ENCODE results near the gene DIABLO. TPM values are rescaled to one million over a fixed set of nuclear protein-coding genes. Genes with fewer than 3 reads are reported as not detected.
"Not testable (repeated sequence)": the region's sequence is repeated elsewhere in the genome, so short reads cannot be mapped to it uniquely, and the experiment has no call there.

DIABLO gene
- polyA plus RNA-seq (ENCODE audit: insufficient read length in 3 of 3), result 10 to 100 TPM; 79.8 to 88.1 (median 85.4) TPM

- DNase-seq (ENCODE audit: low read depth in 3 of 3, low spot score in 2 of 3), result peak; percentile 92 to 99 (median 98)
These were observed at the start of gene DIABLO for GRCh38 chr12:122225683-122226365. Gene DIABLO (minus strand): TSS chr12:122226052. CDS start chr12:122226014, 38 bp downstream.

GRCh38 chr12:122275459-122275858 lies 49.6 kb upstream of the DIABLO start:
- no peak for DNase-seq (ENCODE audit: low read depth in 3 of 3, low spot score in 2 of 3)

- peak; percentile 93 to 97 (median 96) for DNase-seq (ENCODE audit: low read depth in 3 of 3, low spot score in 2 of 3)
These were observed 40.5 kb upstream of the DIABLO start, which contains the start of gene VPS33A for GRCh38 chr12:122266230-122266901. Gene VPS33A (minus strand): TSS chr12:122266494. CDS start chr12:122266408, 86 bp downstream.

GRCh38 chr12:122265886-122266229 lies 40.0 kb upstream of the DIABLO start:
- DNase-seq (ENCODE audit: low read depth in 3 of 3, low spot score in 2 of 3), result no peak

GRCh38 chr12:122265476-122265875 lies 39.6 kb upstream of the DIABLO start:
- no peak for DNase-seq (ENCODE audit: low read depth in 3 of 3, low spot score in 2 of 3)

GRCh38 chr12:122260735-122261134 lies 34.9 kb upstream of the DIABLO start:
- DNase-seq (ENCODE audit: low read depth in 3 of 3, low spot score in 2 of 3), result not testable (repeated sequence)

GRCh38 chr12:122258939-122259338 lies 33.1 kb upstream of the DIABLO start:
- DNase-seq (ENCODE audit: low read depth in 3 of 3, low spot score in 2 of 3), result not testable (repeated sequence)

- DNase-seq (ENCODE audit: low read depth in 3 of 3, low spot score in 2 of 3), result not testable (repeated sequence)
These were observed 32.6 kb upstream of the DIABLO start for GRCh38 chr12:122258462-122258861.

- no peak for DNase-seq (ENCODE audit: low read depth in 3 of 3, low spot score in 2 of 3)
These were observed 24.7 kb upstream of the DIABLO start for GRCh38 chr12:122250536-122250935.

GRCh38 chr12:122250047-122250446 lies 24.2 kb upstream of the DIABLO start:
- DNase-seq (ENCODE audit: low read depth in 3 of 3, low spot score in 2 of 3), result no peak

GRCh38 chr12:122245553-122245952 lies 19.7 kb upstream of the DIABLO start:
- no peak for DNase-seq (ENCODE audit: low read depth in 3 of 3, low spot score in 2 of 3)

GRCh38 chr12:122244565-122245371 lies 18.9 kb upstream of the DIABLO start:
- DNase-seq (ENCODE audit: low read depth in 3 of 3, low spot score in 2 of 3), result no peak

GRCh38 chr12:122243965-122244364 lies 18.1 kb upstream of the DIABLO start:
- DNase-seq (ENCODE audit: low read depth in 3 of 3, low spot score in 2 of 3), result no peak

- no peak for DNase-seq (ENCODE audit: low read depth in 3 of 3, low spot score in 2 of 3)
These were observed 13.0 kb upstream of the DIABLO start for GRCh38 chr12:122238861-122239260.

- DNase-seq (ENCODE audit: low read depth in 3 of 3, low spot score in 2 of 3), result no peak
These were observed 9.9 kb upstream of the DIABLO start for GRCh38 chr12:122235741-122236140.

- DNase-seq (ENCODE audit: low read depth in 3 of 3, low spot score in 2 of 3), result no peak
These were observed 6.8 kb upstream of the DIABLO start for GRCh38 chr12:122232691-122233090.

GRCh38 chr12:122230798-122231197 lies 4.9 kb upstream of the DIABLO start:
- DNase-seq (ENCODE audit: low read depth in 3 of 3, low spot score in 2 of 3), result no peak

- no peak for DNase-seq (ENCODE audit: low read depth in 3 of 3, low spot score in 2 of 3)
These were observed 2.2 kb upstream of the DIABLO start for GRCh38 chr12:122228092-122228491.

GRCh38 chr12:122227341-122227740 lies 1.5 kb upstream of the DIABLO start:
- DNase-seq (ENCODE audit: low read depth in 3 of 3, low spot score in 2 of 3), result no peak

- DNase-seq (ENCODE audit: low read depth in 3 of 3, low spot score in 2 of 3), result no peak
These were observed 694 bp upstream of the DIABLO start for GRCh38 chr12:122226366-122227125.

- DNase-seq (ENCODE audit: low read depth in 3 of 3, low spot score in 2 of 3), result no peak
These were observed 9.4 kb downstream of the DIABLO start for GRCh38 chr12:122216445-122216844.

Data from right renal cortex interstitium (tissue), 3 donors.